Measurements from ENCODE around the gene CLDN9. TPM values are rescaled to one million over a fixed set of nuclear protein-coding genes. Genes with fewer than 3 reads are reported as not detected.

CLDN9 gene
- total and polyA plus RNA-seq, 2 donors, result 0.19 to 0.98 TPM

Other genes with a start within 250 kb of the CLDN9 start
- 349 TPM for gene ELOB, start 235.6 kb upstream of the CLDN9 start, total RNA-seq
- gene ELOB, start 235.6 kb upstream of the CLDN9 start, polyA plus RNA-seq, result 287 TPM
- gene PRSS33, start 225.4 kb upstream of the CLDN9 start, total RNA-seq, result 0.05 TPM
- 0.37 TPM for gene PRSS33, start 225.4 kb upstream of the CLDN9 start, polyA plus RNA-seq
- not detected for gene PRSS41, start 214.5 kb upstream of the CLDN9 start, total RNA-seq
- not detected for gene PRSS41, start 214.5 kb upstream of the CLDN9 start, polyA plus RNA-seq
- gene PRSS21, start 195.7 kb upstream of the CLDN9 start, total RNA-seq, result 1.2 TPM
- 0.68 TPM for gene PRSS21, start 195.7 kb upstream of the CLDN9 start, polyA plus RNA-seq
- 0.85 TPM for gene ZG16B, start 182.6 kb upstream of the CLDN9 start, total RNA-seq
- 1.2 TPM for gene ZG16B, start 182.6 kb upstream of the CLDN9 start, polyA plus RNA-seq
- 0.42 TPM for gene PRSS22, start 154.8 kb upstream of the CLDN9 start, total RNA-seq
- gene PRSS22, start 154.8 kb upstream of the CLDN9 start, polyA plus RNA-seq, result 4.1 TPM
- gene FLYWCH2, start 129.7 kb upstream of the CLDN9 start, total RNA-seq, result 37.4 TPM
- 34.5 TPM for gene FLYWCH2, start 129.7 kb upstream of the CLDN9 start, polyA plus RNA-seq
- 9.6 TPM for gene FLYWCH1, start 101.0 kb upstream of the CLDN9 start, total RNA-seq
- gene FLYWCH1, start 101.0 kb upstream of the CLDN9 start, polyA plus RNA-seq, result 34.1 TPM
- gene KREMEN2, start 48.6 kb upstream of the CLDN9 start, total RNA-seq, result 18.2 TPM
- 3.1 TPM for gene KREMEN2, start 48.6 kb upstream of the CLDN9 start, polyA plus RNA-seq
- gene PAQR4, start 43.6 kb upstream of the CLDN9 start, total RNA-seq, result 11.2 TPM
- 9.5 TPM for gene PAQR4, start 43.6 kb upstream of the CLDN9 start, polyA plus RNA-seq
- 16.5 TPM for gene PKMYT1, start 32.5 kb upstream of the CLDN9 start, total RNA-seq
- gene PKMYT1, start 32.5 kb upstream of the CLDN9 start, polyA plus RNA-seq, result 5.3 TPM
- gene CLDN6, start 5.3 kb downstream of the CLDN9 start, total RNA-seq, result 0.28 TPM
- 0.48 TPM for gene CLDN6, start 5.3 kb downstream of the CLDN9 start, polyA plus RNA-seq
- gene TNFRSF12A, start 7.4 kb downstream of the CLDN9 start, total RNA-seq, result 5.1 TPM
- 46.9 TPM for gene TNFRSF12A, start 7.4 kb downstream of the CLDN9 start, polyA plus RNA-seq
- 19.0 TPM for gene HCFC1R1, start 11.0 kb downstream of the CLDN9 start, total RNA-seq
- 56.0 TPM for gene HCFC1R1, start 11.0 kb downstream of the CLDN9 start, polyA plus RNA-seq
- 37.6 TPM for gene THOC6, start 11.1 kb downstream of the CLDN9 start, total RNA-seq
- 36.8 TPM for gene THOC6, start 11.1 kb downstream of the CLDN9 start, polyA plus RNA-seq
- gene BICDL2, start 24.0 kb downstream of the CLDN9 start, total RNA-seq, result 0.38 TPM
- gene BICDL2, start 24.0 kb downstream of the CLDN9 start, polyA plus RNA-seq, result 6.0 TPM
- 0.80 TPM for gene MMP25, start 33.6 kb downstream of the CLDN9 start, total RNA-seq
- gene MMP25, start 33.6 kb downstream of the CLDN9 start, polyA plus RNA-seq, result 2.9 TPM
- gene IL32, start 52.7 kb downstream of the CLDN9 start, total RNA-seq, result 175 TPM
- 343 TPM for gene IL32, start 52.7 kb downstream of the CLDN9 start, polyA plus RNA-seq
- 0.05 TPM for gene ZSCAN10, start 86.4 kb downstream of the CLDN9 start, total RNA-seq
- gene ZSCAN10, start 86.4 kb downstream of the CLDN9 start, polyA plus RNA-seq, result 0.11 TPM
- gene ZNF205, start 99.7 kb downstream of the CLDN9 start, total RNA-seq, result 4.6 TPM
- gene ZNF205, start 99.7 kb downstream of the CLDN9 start, polyA plus RNA-seq, result 9.3 TPM
- 1.5 TPM for gene ZNF213, start 122.1 kb downstream of the CLDN9 start, total RNA-seq
- gene ZNF213, start 122.1 kb downstream of the CLDN9 start, polyA plus RNA-seq, result 5.2 TPM
- not detected for gene OR1F1, start 175.3 kb downstream of the CLDN9 start, total RNA-seq
- 0.02 TPM for gene OR1F1, start 175.3 kb downstream of the CLDN9 start, polyA plus RNA-seq
- 8.6 TPM for gene ZNF200, start 222.2 kb downstream of the CLDN9 start, total RNA-seq
- 10.0 TPM for gene ZNF200, start 222.2 kb downstream of the CLDN9 start, polyA plus RNA-seq
- gene MEFV, start 243.7 kb downstream of the CLDN9 start, total RNA-seq, result 0.52 TPM
- 0.80 TPM for gene MEFV, start 243.7 kb downstream of the CLDN9 start, polyA plus RNA-seq